GM10248 (cell line): ENCODE measurements around the gene ASTL.

ENCODE experiments used
- CTCF ChIA-PET: fragments of 300-600 bp; sonication (Branson Sonifier 250); formaldehyde crosslinking; extraction: SDS; loops from one replicate; lab custom pipeline; 2021; ENCODE audit warnings: antibody characterized with exemption; lab: Yijun Ruan, JAX
- POLR2A ChIA-PET: fragments of 350-650 bp; sonication (Branson Sonifier 250); formaldehyde crosslinking; extraction: SDS; loops from one replicate; lab custom pipeline; 2020; ENCODE audit warnings: antibody characterized with exemption; lab: Yijun Ruan, JAX
- DNase-seq: peaks from one replicate; pipeline ENCODE4 v3.0.0; 2012; ENCODE audit errors: extremely low spot score
- TF ChIP-seq, protein P1 (sequence below): IDR thresholded peaks from 2 replicates; pipeline ENCODE4 v1.5.1; 2012; ENCODE audit warnings: mild to moderate bottlenecking, low read depth; ENCODE audit errors: extremely low read depth, missing control alignments, control extremely low read depth

The ASTL gene

DNA sequence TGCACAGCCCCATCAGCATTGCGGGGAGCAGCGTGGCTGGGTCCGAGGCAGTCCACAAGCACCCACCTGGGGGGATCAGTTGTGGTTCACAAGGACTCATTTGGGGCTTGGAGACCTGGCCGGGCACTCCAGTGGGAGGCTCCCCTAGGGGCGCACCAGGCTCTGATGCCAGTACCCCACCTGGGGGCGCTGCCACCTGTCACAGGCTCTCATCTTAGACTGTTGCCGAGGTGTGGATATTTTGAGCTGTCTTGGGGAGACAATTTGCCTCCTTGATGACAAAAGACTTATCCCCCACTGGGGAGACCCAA lies 25.0 kb downstream of the ASTL start:
- ChIA-PET POLR2A (no interaction called here), CTCF (interaction anchor here (0.6 to 3.3 kb wide), 5 partner anchors 39 to 418 kb away, joined by 3 to 10 read pairs (median 5); no protein-coding TSS in a partner anchor)
- TF ChIP-seq, protein P1, sequence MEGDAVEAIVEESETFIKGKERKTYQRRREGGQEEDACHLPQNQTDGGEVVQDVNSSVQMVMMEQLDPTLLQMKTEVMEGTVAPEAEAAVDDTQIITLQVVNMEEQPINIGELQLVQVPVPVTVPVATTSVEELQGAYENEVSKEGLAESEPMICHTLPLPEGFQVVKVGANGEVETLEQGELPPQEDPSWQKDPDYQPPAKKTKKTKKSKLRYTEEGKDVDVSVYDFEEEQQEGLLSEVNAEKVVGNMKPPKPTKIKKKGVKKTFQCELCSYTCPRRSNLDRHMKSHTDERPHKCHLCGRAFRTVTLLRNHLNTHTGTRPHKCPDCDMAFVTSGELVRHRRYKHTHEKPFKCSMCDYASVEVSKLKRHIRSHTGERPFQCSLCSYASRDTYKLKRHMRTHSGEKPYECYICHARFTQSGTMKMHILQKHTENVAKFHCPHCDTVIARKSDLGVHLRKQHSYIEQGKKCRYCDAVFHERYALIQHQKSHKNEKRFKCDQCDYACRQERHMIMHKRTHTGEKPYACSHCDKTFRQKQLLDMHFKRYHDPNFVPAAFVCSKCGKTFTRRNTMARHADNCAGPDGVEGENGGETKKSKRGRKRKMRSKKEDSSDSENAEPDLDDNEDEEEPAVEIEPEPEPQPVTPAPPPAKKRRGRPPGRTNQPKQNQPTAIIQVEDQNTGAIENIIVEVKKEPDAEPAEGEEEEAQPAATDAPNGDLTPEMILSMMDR: peak; percentile 25
- DNase-seq: no peak

DNA sequence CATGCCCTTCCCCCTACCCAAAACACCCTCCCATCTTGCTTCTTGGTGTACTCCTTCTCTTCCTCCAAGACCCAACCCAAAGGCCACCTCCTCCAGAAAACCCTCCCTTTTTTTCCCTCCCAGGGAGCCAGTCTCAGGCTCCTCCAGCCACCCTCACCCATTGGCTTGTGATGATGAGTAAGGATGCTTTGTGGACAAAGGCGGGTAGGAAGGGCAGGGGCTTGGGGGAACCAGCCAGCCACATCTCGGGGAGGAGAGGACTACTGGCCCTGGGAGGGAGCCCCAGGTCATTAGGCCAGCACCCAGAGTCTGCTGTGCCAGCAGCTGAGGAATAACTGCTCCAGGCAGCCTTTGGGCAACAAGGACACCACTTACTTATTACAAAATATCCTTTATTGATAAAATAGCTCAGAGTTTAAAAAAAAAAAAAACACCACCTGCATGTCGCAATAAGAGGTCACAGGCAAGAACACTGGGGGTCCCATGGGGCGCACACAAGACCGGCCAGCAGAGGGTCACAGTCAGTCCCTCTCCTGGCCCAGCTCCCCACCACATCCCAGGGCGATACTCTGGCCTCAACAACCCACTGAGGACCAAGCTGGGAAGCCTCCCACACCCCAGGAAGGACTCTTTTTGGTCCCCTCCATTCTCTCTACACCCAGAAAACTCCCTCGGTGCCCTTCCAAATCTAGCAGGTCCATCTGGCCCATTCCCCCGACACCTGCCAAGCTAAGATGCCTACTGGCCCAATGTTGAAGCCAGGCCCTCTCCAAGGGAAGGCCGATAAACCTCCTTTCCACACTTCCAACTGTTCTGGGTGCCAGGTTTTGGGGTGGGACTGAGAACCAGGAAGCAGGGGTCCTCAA lies 25.6 kb downstream of the ASTL start:
- POLR2A ChIA-PET: no interaction called here
- CTCF ChIA-PET: interaction anchor here (0.7 to 3.3 kb wide), 3 partner anchors 62 to 120 kb away, joined by 3 to 10 read pairs (median 7); no protein-coding TSS in a partner anchor
- TF ChIP-seq, protein P1: no peak
- no peak for DNase-seq

DNA sequence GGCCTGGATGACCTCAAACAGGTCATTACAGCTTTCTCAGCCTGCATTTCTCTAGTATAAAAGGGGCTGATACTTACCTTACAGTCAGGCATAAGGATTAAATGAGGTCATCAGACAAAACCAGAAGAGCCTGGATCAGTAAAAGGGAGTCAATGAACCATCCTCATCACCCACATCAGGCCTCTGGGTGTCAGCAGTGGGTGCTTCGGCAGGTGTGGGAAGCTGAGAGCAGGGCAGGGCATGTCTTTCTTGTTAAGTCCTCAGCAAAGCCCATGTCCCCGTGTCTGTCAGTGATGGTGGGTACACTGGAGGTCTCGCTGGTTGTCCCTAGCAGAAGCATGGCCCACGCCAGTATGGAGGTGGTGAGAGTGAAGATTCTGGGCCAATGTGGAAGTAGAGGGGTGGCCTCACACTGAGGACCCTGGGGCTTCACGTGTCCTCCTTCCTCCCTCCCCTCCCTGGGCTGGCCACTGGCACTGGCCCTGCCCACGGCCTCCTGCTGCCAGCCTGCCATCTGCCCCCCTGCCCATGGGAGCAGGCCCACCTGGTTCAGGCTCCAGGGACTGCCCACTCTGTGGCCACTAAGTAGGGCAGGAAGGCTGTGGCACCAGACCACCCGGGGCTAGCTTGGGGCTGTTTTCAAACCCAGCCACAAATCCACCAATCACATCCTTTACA lies 26.3 kb downstream of the ASTL start:
- no peak for DNase-seq
- POLR2A ChIA-PET: no interaction called here
- CTCF ChIA-PET: interaction anchor here (0.7 to 3.3 kb wide), 6 partner anchors 21 to 119 kb away, joined by 3 to 10 read pairs (median 6); no protein-coding TSS in a partner anchor
- TF ChIP-seq, protein P1: no peak

DNA sequence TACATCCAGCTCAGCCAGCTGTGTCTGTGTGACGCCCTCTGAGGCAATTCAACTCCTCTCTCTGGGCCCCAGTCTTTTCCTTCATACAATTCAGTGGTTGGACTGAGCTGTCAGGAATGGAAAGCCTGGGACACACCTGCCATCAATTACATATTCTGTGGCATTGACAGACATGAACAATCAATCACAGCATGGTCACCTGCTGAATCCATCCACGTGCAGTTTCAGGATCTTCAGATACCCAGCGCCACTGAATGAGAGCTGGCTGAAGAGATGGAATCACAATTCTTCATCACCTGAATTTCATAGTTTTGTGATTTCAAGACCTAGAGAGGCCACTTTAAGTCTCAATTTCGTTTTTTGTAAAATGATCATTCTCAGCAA lies 27.1 kb downstream of the ASTL start:
- TF ChIP-seq, protein P1: no peak
- no peak for DNase-seq
- CTCF ChIA-PET: interaction anchor here (1.0 to 2.4 kb wide), 4 partner anchors 9 to 119 kb away, joined by 3 to 8 read pairs (median 4); no protein-coding TSS in a partner anchor
- POLR2A ChIA-PET: no interaction called here

DNA sequence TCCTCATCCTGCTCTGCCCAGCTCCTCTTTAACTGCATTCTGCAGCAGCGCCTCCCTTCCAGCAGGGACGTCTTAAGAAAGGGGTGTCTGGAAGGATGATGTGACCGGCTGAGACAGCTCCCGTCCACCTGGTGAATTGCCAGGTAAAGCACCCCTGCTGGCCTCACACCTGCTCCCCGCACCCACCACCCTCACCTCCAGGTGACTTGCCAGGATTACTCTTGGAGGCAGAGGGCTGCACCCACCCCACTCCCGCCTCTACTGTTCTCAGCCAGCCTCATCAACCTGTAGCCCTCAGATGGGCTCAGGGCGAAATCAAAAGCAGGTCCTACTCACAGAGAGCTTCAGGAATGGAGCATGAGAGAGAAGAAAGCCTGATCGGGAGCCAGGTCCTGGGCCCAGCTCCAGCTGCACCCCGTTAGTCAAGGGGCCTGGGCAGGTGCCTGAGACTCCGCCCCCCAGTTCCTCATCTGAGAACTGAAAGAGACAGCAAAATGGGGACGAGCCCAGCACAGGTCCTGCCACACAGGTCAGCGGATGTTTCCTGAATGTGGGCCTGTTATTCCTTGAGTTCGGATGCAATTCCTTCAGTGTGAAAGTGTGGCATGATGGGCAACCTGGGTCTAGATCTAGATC lies 27.6 kb downstream of the ASTL start:
- CTCF ChIA-PET: interaction anchor here (1.2 to 2.4 kb wide), 3 partner anchors 10 to 88 kb away, joined by 4 to 8 read pairs (median 5); no protein-coding TSS in a partner anchor
- TF ChIP-seq, protein P1: no peak
- DNase-seq: no peak
- POLR2A ChIA-PET: no interaction called here

DNA sequence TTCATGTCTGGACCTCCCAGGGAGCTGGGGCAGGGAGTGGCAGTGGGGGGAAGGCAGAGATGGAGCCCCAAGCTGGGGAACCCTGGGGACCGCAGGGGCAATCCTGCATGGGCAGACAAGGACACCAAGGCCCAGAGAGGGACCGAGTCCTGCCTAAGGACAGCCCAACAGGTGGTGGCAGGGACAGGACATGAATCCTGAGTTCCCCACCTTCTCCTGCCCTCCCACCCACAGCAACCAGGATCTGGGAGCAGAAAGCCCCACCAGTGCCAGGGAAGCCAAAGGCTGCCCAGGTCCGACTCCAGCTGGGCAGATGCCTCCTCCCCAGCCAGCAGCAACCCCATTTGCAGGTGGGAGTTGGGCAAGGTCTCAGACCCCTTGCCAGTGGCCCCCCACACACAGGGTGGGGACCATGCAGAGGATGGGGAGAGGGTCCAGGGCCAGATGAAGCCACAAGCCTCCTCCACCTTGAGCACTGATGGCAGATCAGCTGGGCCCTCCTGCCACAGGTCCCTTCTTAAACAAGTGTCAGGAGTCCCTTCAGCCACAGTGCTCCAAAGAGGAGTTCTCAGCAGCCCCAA lies 28.3 kb downstream of the ASTL start:
- ChIA-PET CTCF (interaction anchor here (1.3 to 3.8 kb wide), 3 partner anchors 7 to 88 kb away, joined by 4 to 21 read pairs (median 8); partner anchors contain the start of gene ADRA2B), POLR2A (no interaction called here)
- DNase-seq: no peak
- TF ChIP-seq, protein P1: no peak
